K562 (cell line): ENCODE measurements around the gene ABCC10. TPM values are rescaled to one million over a fixed set of nuclear protein-coding genes. Genes with fewer than 3 reads are reported as not detected.

ENCODE experiments used
- ATAC-seq: fragments of 200-7000 bp; cut with Tn5 transposase; 3 replicates; pipeline ENCODE4 v1.9.1; 2020; ENCODE audit warnings: moderate library complexity
- BruUV-seq: library from RNA; stranded (reverse); fragments of 400-500 nt; replicated peaks from 2 replicates; lab custom pipeline; 2021; lab: Mats Ljungman, UMichigan
- CTCF ChIA-PET: fragments of 300-600 bp; formaldehyde crosslinking; extraction: SDS; loops from one replicate; lab custom pipeline; 2021; ENCODE audit warnings: low intra/inter-chr PET ratio; lab: Yijun Ruan, JAX
- POLR2A ChIA-PET: fragments of 300-600, 350-650 bp; sonication (Branson Sonifier 250); formaldehyde crosslinking; extraction: SDS; loops from one replicate; lab custom pipeline; 2021; ENCODE audit warnings: antibody characterized with exemption, inconsistent platforms; lab: Yijun Ruan, JAX
- DNase-seq, 4 experiments: peaks; one replicate each; pipeline versions ENCODE4 v3.0.0 to v3.0.0-alpha.2; 2011 to 2018; ENCODE audit warnings: low spot score in 3 of 4, mixed read lengths in 3 of 4; ENCODE audit errors: extremely low read depth in 1 of 4
- FAIRE-seq: peaks from 2 replicates; lab custom pipeline; 2011; peaks lifted over from hg19 to GRCh38; lab: Jason Lieb, UNC
- H2AFZ ChIP-seq: 2 replicates; pipeline ENCODE4 v1.6.0; 2011; ENCODE audit warnings: low read depth, low read length, control low read depth, inconsistent platforms
- H3K27ac ChIP-seq: fragments of 200-600 bp; 3 replicates; pipeline ENCODE4 v1.8.0; 2011; ENCODE audit warnings: low read depth, mild to moderate bottlenecking, control low read depth, inconsistent platforms, low read length, moderate library complexity, mixed read lengths; ENCODE audit errors: extremely low read depth
- H3K27me3 ChIP-seq, 2 experiments: fragments of 300-600 bp in 1 of 2; 2 replicates in 1 of 2; 3 replicates in 1 of 2; pipeline versions ENCODE4 v1.6.0 to v1.8.0; 2011; ENCODE audit warnings: inconsistent platforms in 2 of 2, low read length in 2 of 2, mild to moderate bottlenecking in 1 of 2, mixed read lengths in 1 of 2, moderate library complexity in 1 of 2; ENCODE audit not compliant: control insufficient read depth in 2 of 2, insufficient read depth in 2 of 2
- H3K36me3 ChIP-seq: fragments of 300-600 bp; 3 replicates; pipeline ENCODE4 v1.8.0; 2011; ENCODE audit warnings: mild to moderate bottlenecking, low read length, inconsistent platforms; ENCODE audit not compliant: control insufficient read depth, insufficient read depth
- H3K4me1 ChIP-seq, 2 experiments: fragments of 200-600 bp in 1 of 2; replicated peaks in 1 of 2; 2 replicates in 1 of 2; 3 replicates in 1 of 2; pipeline versions ENCODE4 v1.5.1 to v1.8.0; 2011; ENCODE audit warnings: inconsistent platforms in 2 of 2, low read length in 2 of 2, mild to moderate bottlenecking in 1 of 2, mixed read lengths in 1 of 2, moderate library complexity in 1 of 2; ENCODE audit not compliant: control insufficient read depth in 2 of 2, insufficient read depth in 2 of 2
- H3K4me2 ChIP-seq: 2 replicates; pipeline ENCODE4 v1.6.1; 2011; ENCODE audit warnings: low read length, control low read depth, inconsistent platforms, mixed read lengths; ENCODE audit not compliant: insufficient read depth
- H3K4me3 ChIP-seq: fragments of 200-600 bp; sonication (generic), shearing (Covaris generic); 2 replicates; pipeline ENCODE4 v1.5.1; 2016; ENCODE audit warnings: control low read depth, inconsistent platforms
- H3K79me2 ChIP-seq: fragments of 200-600 bp; 3 replicates; pipeline ENCODE4 v1.8.0; 2011; ENCODE audit warnings: low read length, inconsistent platforms; ENCODE audit not compliant: control insufficient read depth, insufficient read depth
- H3K9ac ChIP-seq, 2 experiments: 2 replicates each; pipeline versions ENCODE4 v1.6.0 to v1.6.1; 2011; ENCODE audit warnings: low read depth in 2 of 2, low read length in 2 of 2, control low read depth in 1 of 2, inconsistent platforms in 1 of 2, mild to moderate bottlenecking in 1 of 2, mixed read lengths in 1 of 2; ENCODE audit not compliant: insufficient read depth in 1 of 2
- H3K9me1 ChIP-seq: one replicate; pipeline ENCODE4 v1.6.0; 2011; ENCODE audit warnings: inconsistent platforms, mild to moderate bottlenecking, low read length, moderate library complexity; ENCODE audit not compliant: control insufficient read depth, insufficient read depth
- H3K9me3 ChIP-seq: replicated peaks from 2 replicates; pipeline ENCODE4 v1.5.1; 2011; ENCODE audit warnings: low read depth, low read length, inconsistent platforms; ENCODE audit not compliant: control insufficient read depth, insufficient read depth
- H4K20me1 ChIP-seq: replicated peaks from 2 replicates; pipeline ENCODE4 v1.6.1; 2011; ENCODE audit warnings: low read length, inconsistent platforms, mixed read lengths; ENCODE audit not compliant: control insufficient read depth, insufficient read depth
- E2F3 ChIP-seq: fragments of 250-450 bp; sonication (Bioruptor Pico); IDR thresholded peaks from 2 replicates; pipeline ENCODE4 v1.4.0; 2020; ENCODE audit warnings: mild to moderate bottlenecking
- POLR2G ChIP-seq: fragments of 200-400 bp; formaldehyde crosslinking; IDR thresholded peaks from 2 replicates; pipeline ENCODE4 v1.6.1; 2017; ENCODE audit warnings: low read depth, mild to moderate bottlenecking, antibody characterized with exemption, low read length, moderate library complexity
- PURB ChIP-seq: sonication (generic); formaldehyde crosslinking; IDR thresholded peaks from 2 replicates; pipeline ENCODE4 v1.9.0; 2021; ENCODE audit warnings: low read depth, mild to moderate bottlenecking, missing genetic modification reagents
- ZNF347 ChIP-seq: fragments of 450-650 bp; formaldehyde crosslinking; IDR thresholded peaks from 2 replicates; pipeline ENCODE4 v1.4.0; 2020; ENCODE audit warnings: low read depth, mild to moderate bottlenecking, moderate library complexity
- WGBS: fragments of 100-300 bp; shearing (Covaris generic); methylation state at CpG from one replicate; pipeline ENCODE4 v1.1.6; 2016; ENCODE audit warnings: low coverage, mixed read lengths; ENCODE audit not compliant: insufficient coverage; ENCODE audit errors: missing lambda C conversion rate; 5-methylcytosine and 5-hydroxymethylcytosine counted together
- in situ Hi-C: fragments of 300-500 bp; cut with MboI; formaldehyde crosslinking; loops from 4 replicates; pipeline ENCODE4 v1.15.0; 2018; ENCODE audit warnings: inconsistent platforms, mixed read lengths
- intact Hi-C: fragments of 100-400 bp; cut with micrococcal nuclease; formaldehyde crosslinking; loops from 2 replicates; pipeline ENCODE4 v1.14.2; 2022
- polyA plus RNA-seq, 8 experiments: library from polyadenylated mRNA; depleted of rRNA in 4 of 8; stranded (reverse) in 5 of 8; unstranded in 3 of 8; fragments of >200 nt; fragmentation: Nextera tagmentation in 2 of 8; fragmentation: Illumina TruSeq in 1 of 8; extraction: Ambion mirVana in 2 of 8; extraction: Trizol in 1 of 8; gene quantifications; 2 replicates each; pipeline versions ENCODE4 v1.2.1 to v1.2.3, GENCODE V29; 2011 to 2014; ENCODE audit warnings: inconsistent platforms in 1 of 8, missing spikeins in 1 of 8
- total RNA-seq, 7 experiments: library from RNA; depleted of rRNA in 6 of 7; stranded (reverse); fragments of >200 nt in 6 of 7; fragmentation: Illumina TruSeq in 2 of 7; extraction: Trizol in 2 of 7; gene quantifications; 2 replicates each; pipeline versions ENCODE4 v1.2.1 to v1.2.3, GENCODE V29; 2011 to 2021; ENCODE audit warnings: low replicate concordance in 1 of 7
- TF ChIP-seq, protein P1 (sequence below): fragments of 450-650 bp; IDR thresholded peaks from 2 replicates; pipeline ENCODE4 v1.6.1; 2016; ENCODE audit warnings: missing biosample characterization, missing genetic modification characterization
- TF ChIP-seq, protein P2 (sequence below): fragments of 250-450 bp; sonication (Bioruptor Pico); IDR thresholded peaks from 2 replicates; pipeline ENCODE4 v1.5.0; 2020; ENCODE audit warnings: mild to moderate bottlenecking, borderline replicate concordance

The ABCC10 gene
- total and polyA plus RNA-seq, 9 of the 15 experiments (the other 6 are each of a cell fraction or from before 2014, with no cell fraction given), result 2.4 to 29.1 (median 13.7) TPM

DNA sequence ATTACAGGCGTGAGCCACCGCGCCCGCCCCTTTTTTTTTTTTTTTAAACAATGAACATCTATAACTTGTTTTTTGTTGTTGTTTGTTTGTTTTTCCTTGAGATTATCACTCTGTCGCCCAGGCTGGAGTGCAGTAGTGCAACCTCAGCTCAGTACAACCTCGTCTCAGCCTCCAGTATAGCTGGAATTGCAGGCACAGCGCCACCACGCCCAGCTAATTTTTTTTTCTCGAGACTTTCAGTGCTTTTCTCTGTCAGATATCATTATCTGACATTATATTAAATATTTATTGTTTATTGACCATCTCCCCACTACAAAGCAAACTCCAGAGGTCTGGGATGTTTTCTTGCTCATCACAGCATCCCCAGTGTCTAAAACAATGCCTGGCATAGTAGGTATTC, 30.3 kb downstream of the ABCC10 start:
- CTCF ChIA-PET, result interaction anchor here (0.6 to 1.2 kb wide), 3 partner anchors 39 to 287 kb away, joined by 3 to 8 read pairs (median 7); no protein-coding TSS in a partner anchor
- 0 out of 2 replicates have a peak, but pooled peaks cover 6% of the 10 kb centered on the region for H3K9me3 ChIP-seq
- no peaks in the 10 kb centered on the region for H3K79me2 ChIP-seq
- intact Hi-C loops, result no loop called here
- H2AFZ ChIP-seq, result no peak overlapping the region
- no peak overlapping the region for H3K4me2 ChIP-seq
- 59% methylated on average over 8 of the region's 9 CpGs for WGBS
- no peak overlapping the region for H3K27ac ChIP-seq
- no peaks in the 10 kb centered on the region for H4K20me1 ChIP-seq
- TF ChIP-seq, protein P1, sequence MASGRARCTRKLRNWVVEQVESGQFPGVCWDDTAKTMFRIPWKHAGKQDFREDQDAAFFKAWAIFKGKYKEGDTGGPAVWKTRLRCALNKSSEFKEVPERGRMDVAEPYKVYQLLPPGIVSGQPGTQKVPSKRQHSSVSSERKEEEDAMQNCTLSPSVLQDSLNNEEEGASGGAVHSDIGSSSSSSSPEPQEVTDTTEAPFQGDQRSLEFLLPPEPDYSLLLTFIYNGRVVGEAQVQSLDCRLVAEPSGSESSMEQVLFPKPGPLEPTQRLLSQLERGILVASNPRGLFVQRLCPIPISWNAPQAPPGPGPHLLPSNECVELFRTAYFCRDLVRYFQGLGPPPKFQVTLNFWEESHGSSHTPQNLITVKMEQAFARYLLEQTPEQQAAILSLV (tag), result no peak
- TF ChIP-seq ZNF347 (CRISPR knock-in tag) (no peak), POLR2G (0 out of 2 replicates have a peak, but pooled peaks have one; percentile 0), PURB (CRISPR knock-in tag) (no peak), E2F3 (CRISPR knock-in tag) (no peak)
- TF ChIP-seq, protein P2, sequence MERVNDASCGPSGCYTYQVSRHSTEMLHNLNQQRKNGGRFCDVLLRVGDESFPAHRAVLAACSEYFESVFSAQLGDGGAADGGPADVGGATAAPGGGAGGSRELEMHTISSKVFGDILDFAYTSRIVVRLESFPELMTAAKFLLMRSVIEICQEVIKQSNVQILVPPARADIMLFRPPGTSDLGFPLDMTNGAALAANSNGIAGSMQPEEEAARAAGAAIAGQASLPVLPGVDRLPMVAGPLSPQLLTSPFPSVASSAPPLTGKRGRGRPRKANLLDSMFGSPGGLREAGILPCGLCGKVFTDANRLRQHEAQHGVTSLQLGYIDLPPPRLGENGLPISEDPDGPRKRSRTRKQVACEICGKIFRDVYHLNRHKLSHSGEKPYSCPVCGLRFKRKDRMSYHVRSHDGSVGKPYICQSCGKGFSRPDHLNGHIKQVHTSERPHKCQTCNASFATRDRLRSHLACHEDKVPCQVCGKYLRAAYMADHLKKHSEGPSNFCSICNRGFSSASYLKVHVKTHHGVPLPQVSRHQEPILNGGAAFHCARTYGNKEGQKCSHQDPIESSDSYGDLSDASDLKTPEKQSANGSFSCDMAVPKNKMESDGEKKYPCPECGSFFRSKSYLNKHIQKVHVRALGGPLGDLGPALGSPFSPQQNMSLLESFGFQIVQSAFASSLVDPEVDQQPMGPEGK, result no peak
- POLR2A ChIA-PET, result interaction anchor here (1.4 kb wide), 1 partner anchor 20 kb away, joined by 6 read pairs; the partner anchor contains the start of gene TJAP1
- H3K9ac ChIP-seq, result no peak overlapping the region
- DNase-seq (no peak), ATAC-seq (no peak), FAIRE-seq (no peak)
- H3K9me1 ChIP-seq, result no peaks in the 10 kb centered on the region
- BruUV-seq, result no TSS peak
- H3K4me1 ChIP-seq, result peaks cover 0 to 18% of the 10 kb centered on the region in 2 experiments; a peak in 4 of 5 replicates
- in situ Hi-C loops, result no loop called here
- no peak overlapping the region for H3K4me3 ChIP-seq
- H3K36me3 ChIP-seq, result no peaks in the 10 kb centered on the region
- peaks cover 7 to 9% of the 10 kb centered on the region in 2 experiments; a peak in 3 of 5 replicates for H3K27me3 ChIP-seq
